Tibial nerve (tissue), 3 donors: ENCODE results near the gene CRYBG3.

Experiments used
- CTCF ChIP-seq, 5 experiments: fragments of 200-600 bp in 3 of 5; fragments of 450-650 bp in 2 of 5; sonication (generic) in 3 of 5; IDR thresholded peaks; one replicate each; pipeline ENCODE4 v1.5.1; 2016 to 2019; ENCODE audit warnings: antibody characterized with exemption in 5 of 5, mild to moderate bottlenecking in 3 of 5, moderate library complexity in 2 of 5
- POLR2A ChIP-seq, 2 donors: fragments of 450-650 bp; IDR thresholded peaks; one replicate each; pipeline ENCODE4 v1.6.1; 2017; ENCODE audit warnings: antibody characterized with exemption in 2 of 2, mild to moderate bottlenecking in 2 of 2, moderate library complexity in 2 of 2

DNA sequence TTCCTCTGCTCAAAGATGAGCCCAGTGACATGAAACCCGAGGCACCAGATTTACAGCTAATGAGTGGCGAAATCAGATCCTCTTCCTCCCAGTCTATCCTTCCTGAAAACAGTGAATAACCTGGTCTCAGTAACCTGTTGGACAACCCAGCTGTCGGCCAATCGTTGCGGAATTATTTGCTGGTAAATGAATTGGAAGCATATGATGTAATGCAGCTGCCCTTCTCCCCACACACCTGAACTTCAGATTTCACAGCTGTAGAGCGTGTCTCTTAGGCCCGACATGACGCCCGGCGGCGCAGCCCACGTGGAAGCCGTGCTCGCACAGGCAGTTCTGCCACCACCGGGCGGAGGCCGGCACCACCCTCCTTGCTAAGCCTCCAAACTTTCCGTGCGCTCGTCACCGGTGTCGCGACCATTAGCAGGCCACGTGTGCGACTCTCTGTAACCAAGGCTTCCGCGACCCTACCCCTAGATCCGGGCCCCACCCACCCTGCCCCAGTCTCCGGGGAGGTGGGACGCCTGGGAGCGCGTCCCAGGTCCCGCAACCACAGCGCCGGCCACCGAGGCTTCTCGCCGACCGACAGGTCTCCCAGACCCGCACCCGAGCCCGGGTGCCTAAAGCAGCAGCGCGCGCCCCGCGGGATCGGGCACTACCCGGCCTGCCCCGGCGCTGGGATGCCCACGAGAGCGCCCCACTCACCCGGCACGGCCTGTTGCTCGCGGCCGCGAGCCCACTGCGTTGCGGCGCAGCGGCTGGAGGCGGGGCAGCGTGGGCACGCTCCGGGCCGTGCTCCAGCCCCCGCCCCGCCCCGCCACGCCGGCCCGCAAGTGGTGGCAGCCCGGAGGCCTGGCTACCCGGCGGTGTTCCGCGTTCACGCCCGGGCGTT is 150.1 kb downstream of the CRYBG3 start, which contains the start of gene RIOX2:
- TF ChIP-seq POLR2A (IDR thresholded peaks at IDR 0.05) = peak in 1 of 2 donors; percentile 60
- peak in 3 of 5 experiments; percentile 7 to 15 (median 11) for TF ChIP-seq CTCF (IDR thresholded peaks at IDR 0.05)
